ENCODE data around the gene MAN1C1.
A peak's percentile ranks its signal among the peaks of the same experiment; 100 is the strongest.
"Not testable (repeated sequence)": the region's sequence is repeated elsewhere in the genome, so short reads cannot be mapped to it uniquely, and the experiment has no call there.

The MAN1C1 gene

GRCh38 chr1:25583519-25584370, 32.8 kb upstream of the MAN1C1 start:
- no peak for DNase-seq

DNA sequence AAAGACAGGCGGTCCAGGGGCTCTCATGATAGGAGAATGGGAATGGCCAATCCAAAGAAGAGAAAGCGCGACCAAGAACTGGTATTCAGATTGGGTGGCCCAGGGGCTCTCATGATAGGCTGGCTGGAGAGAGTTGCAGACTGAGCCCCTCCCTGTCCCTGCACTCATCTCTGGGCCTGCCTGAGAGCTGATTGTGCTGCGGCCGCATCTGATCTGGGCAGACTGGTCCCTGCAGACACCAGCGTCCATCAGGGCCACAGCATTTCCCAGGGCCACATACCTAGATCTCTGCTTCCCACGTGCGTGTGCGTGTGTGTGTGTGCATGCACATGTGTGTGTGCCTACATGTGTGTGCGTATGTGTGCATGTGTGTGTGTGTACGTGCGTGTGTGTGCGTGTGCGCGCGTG, 30.4 kb upstream of the MAN1C1 start:
- no peak for DNase-seq

GRCh38 chr1:25587290-25587689, 29.3 kb upstream of the MAN1C1 start:
- no peak for DNase-seq

- DNase-seq: not testable (repeated sequence)
These were observed 28.4 kb upstream of the MAN1C1 start for GRCh38 chr1:25588224-25588623.

- DNase-seq: not testable (repeated sequence)
These were observed 27.8 kb upstream of the MAN1C1 start for GRCh38 chr1:25588786-25589185.

- no peak for DNase-seq
These were observed 26.3 kb upstream of the MAN1C1 start for GRCh38 chr1:25590096-25590824.

DNA sequence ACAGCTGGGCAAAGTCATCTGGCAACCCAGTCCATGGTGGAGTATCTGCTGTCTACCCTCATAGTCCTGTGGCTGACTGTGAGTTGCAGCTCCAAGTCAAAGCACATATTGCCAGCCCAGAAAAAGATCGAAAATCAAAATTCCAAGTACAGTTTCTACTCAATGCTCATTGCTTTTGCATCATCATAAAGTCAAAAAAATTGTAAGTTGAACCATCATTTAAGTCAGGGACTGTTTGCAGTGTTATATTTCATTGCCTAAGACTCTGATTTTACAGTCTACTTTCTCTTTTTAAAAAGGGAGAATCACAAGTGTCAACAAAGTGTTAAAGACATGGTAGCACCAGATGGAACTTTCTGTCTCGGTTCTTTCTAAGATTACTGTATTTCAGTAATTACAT, 22.7 kb upstream of the MAN1C1 start:
- no peak for DNase-seq

DNA sequence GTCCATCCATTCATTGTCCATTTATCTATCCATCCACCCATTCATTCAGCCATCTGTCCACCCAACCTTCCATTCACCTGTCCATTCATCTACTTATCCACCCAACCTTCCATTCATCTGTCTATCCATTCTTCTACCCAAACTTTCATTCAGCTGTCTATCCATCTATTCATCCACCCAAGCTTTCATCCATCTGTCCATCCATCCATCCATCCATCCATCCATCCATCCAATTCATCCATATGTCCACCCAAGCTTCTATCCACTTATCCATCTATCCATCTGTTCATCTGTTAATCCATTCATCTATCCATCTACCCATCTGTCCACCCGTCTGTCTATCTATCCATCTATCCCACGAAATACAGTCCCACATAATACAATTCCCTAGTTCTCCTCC, 21.6 kb upstream of the MAN1C1 start:
- no peak for DNase-seq

GRCh38 chr1:25596641-25597040, 19.9 kb upstream of the MAN1C1 start:
- not testable (repeated sequence) for DNase-seq

DNA sequence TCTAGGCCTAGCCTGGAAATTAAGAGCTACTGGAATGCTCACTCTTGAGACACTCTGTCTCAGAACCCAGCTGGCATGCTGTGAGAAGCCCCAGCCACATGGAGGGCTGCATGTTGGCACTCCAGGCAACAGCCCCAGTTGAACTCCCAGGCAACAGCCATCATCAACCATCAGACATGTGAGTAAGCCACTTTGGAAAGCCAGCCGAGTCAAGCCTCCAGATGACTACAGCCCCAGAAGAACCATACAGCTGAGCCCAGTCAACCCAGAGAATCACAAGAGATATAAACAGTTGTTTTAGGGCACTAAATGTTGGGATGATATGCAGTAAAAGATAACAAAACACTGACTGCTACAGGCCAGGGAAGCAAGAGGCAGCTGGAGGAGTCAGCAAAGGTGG, 17.7 kb upstream of the MAN1C1 start:
- no peak for DNase-seq

DNA sequence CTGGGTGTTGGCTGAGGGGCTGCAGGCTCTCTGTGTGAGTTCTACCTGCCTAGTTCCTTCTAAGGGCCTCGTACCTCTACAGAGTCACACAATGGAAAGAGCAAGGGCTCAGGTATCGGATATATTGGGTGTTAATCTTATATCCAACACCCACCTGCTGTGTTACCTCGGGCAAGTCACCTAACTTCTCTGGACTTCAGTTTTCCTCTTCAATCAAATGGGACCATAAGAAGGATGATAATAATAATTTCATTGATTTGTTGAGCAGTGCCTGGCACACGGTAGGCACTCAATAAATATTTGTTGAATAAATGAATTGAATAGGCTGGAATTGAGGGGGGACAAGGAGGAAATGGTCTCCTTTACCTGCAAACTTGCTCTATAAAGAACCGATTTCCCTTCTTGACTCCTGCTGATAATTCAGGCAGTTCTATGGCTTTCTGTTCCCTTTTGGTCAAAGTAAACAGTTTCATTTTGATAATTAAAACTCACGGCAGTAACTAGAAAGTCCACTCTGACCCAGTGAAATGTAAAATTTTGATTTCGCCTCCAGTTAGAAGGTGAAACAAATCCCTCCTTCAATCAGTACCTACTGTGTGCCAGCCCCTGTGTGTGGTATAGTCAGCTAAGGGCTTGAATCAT, 16.5 kb upstream of the MAN1C1 start:
- no peak for DNase-seq

DNA sequence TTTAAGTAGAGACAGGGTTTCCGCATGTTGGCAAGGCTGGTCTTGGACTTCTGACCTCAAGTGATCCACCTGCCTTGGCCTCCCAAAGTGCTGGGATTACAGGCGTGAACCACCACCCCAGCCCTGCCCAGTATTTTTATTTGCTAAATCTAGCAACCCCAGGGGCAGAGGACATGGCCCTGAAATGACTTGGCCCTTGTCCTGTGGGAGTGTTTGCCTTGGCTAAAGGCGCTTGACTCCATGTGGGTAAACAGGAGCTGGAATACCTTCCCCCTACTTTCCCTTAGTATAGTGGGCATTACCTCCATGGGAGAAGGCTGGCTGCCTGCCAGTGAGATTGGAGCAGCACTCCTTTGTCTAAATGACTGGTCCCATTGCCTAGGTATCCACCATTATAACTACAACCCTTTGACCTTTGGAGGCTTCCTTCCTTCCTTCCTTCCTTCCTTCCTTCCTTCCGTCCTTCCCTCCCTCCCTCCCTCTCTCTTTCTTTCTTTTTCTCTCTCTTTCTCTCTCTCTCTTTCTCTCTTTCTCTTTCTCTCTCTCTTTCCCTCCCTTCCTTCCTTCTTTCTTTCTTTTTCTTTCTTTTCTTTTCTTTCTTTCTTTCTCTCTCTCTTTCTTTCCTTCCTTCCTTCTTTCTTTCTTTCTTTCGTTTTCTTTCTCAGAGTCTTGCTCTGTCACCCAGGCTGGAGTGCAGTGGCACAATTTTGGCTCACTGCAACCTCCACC, 15.5 kb upstream of the MAN1C1 start:
- DNase-seq: not testable (repeated sequence)

DNA sequence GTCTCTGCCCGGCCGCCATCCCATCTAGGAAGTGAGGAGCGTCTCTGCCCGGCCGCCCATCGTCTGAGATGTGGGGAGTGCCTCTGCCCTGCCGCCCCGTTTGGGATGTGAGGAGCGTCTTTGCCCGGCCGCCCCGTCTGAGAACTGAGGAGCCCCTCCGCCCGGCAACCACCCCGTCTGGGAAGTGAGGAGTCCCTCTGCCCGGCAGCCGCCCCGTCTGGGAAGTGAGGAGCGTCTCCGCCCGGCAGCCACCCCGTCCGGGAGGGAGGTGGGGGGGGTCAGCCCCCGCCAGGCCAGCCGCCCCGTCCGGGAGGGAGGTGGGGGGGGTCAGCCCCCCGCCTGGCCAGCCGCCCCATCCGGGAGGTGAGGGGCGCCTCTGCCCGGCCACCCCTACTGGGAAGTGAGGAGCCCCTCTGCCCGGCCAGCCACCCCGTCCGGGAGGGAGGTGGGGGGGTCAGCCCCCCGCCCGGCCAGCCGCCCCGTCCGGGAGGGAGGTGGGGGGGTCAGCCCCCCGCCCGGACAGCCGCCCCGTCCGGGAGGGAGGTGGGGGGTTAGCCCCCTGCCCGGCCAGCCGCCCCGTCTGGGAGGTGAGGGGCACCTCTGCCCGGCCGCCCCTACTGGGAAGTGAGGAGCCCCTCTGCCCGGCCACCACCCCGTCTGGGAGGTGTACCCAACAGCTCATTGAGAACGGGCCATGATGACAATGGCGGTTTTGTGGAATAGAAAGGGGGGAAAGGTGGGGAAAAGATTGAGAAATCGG, 12.6 kb upstream of the MAN1C1 start:
- DNase-seq: not testable (repeated sequence)

DNA sequence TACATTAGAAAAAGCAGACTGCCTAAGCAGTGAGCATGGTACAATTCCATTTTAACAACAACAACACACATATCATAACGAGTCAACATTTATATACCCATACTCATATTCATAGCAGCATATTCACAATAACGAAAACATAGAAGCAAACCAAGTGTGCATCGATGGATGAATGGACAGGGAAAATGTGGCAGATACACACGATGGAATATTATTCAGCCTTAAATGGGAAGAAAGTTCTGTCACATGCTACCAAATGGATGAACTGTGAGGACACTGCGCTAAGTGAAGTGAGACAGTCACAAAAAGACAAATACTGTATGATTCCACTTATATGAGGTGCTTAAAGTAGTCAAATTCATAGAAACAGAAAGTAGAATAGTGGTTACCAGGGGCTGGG, 9.5 kb upstream of the MAN1C1 start:
- DNase-seq: no peak

GRCh38 chr1:25608488-25609178, 8.0 kb upstream of the MAN1C1 start:
- peak; percentile 86 for DNase-seq

GRCh38 chr1:25609921-25610320, 6.7 kb upstream of the MAN1C1 start:
- no peak for DNase-seq

- no peak for DNase-seq
These were observed 5.6 kb upstream of the MAN1C1 start for GRCh38 chr1:25610822-25611630.

DNA sequence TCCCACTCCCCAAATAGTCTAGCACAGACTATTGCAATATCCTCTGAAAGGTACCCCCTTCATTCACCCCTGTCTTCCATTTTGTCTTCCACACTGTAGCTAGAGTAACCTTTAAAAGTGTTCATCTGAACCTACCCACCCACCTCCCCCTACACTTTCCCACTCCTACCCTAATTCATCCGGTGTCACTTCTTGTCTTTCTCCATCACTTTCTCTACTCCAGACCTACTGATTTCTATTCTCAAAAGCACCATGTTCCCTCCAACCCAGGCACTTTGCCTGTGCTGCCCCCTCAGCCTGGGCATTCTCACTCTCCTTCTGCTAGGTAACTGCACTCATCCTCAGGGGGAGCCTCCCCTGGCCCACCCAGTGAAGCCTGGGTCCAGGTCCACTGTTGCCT, 4.7 kb upstream of the MAN1C1 start:
- no peak for DNase-seq

DNA sequence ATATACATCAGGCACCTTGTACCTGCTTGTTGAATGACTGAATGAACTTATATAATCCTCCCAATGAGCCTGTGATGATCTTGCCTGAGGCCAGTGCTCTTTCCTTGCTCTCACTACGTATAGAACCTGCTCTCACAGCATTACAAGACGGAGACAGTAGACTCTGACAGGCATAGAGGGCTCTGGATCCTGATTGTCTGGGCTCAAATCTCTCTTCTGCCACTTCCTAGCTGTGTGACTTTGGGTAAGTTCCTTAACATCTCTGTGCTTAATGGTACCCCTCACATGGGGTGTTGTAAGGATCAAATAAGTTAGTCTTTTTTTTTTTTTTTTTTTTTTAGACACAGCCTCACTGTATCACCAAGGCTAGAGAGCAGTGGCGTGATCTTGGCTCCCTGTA, 4.2 kb upstream of the MAN1C1 start:
- DNase-seq: no peak

DNA sequence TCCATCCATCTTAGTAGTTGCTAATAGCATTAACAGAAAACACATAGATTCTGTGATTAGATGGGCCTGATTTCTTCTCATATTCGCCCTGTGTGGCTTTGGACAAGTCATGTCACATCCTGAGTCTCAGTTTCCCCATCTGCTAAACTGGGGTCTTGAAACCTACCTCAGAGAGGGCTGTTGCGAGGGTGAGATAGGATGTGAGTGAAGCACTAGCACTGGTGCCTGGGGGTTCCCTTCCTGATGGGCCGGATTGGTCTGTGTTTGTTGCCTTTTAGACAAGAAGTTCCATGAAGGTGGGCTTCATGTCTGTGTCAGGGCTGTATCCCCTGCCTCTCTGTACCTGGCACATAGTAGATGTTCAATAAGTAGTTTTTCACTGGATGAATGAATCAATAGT, 3.5 kb upstream of the MAN1C1 start:
- DNase-seq: no peak
